ENCODE measurements around the gene FRY. TPM values are rescaled to one million over a fixed set of nuclear protein-coding genes. Genes with fewer than 3 reads are reported as not detected.
A peak's percentile ranks its signal among the peaks of the same experiment; 100 is the strongest.

FRY gene
- total RNA-seq, 2 donors from 2014 or later, result 32.0 to 45.4 TPM

DNA sequence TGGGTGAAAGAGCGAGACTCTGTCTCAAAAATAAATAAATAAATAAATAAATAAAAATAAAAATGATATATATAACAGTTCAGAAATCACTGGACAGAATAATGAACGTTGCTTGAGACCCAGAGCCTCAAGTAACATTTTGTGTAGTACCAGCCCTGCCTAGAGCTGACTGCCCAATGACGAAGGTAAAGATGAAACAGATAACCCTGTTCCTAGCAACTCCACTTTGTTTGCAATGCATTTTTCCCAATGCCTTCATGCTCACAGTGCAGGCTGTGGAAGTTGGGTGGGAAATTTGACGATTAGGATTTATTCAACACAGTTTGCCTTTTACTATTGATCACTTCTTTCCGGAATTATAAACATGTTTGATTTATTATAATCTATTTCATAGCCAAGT lies 22.2 kb upstream of the FRY start:
- no peaks in the 10 kb centered on the region for H3K27me3 ChIP-seq
- H3K9me3 ChIP-seq, result no peaks in the 10 kb centered on the region
- intact Hi-C loops (cut with DNase I), result no loop called here
- H3K36me3 ChIP-seq (replicated peaks in 1 of 2; ENCODE audit: insufficient read depth in 1 of 2, low read depth in 2 of 2), result no peaks in the 10 kb centered on the region
- TF ChIP-seq, protein P1, sequence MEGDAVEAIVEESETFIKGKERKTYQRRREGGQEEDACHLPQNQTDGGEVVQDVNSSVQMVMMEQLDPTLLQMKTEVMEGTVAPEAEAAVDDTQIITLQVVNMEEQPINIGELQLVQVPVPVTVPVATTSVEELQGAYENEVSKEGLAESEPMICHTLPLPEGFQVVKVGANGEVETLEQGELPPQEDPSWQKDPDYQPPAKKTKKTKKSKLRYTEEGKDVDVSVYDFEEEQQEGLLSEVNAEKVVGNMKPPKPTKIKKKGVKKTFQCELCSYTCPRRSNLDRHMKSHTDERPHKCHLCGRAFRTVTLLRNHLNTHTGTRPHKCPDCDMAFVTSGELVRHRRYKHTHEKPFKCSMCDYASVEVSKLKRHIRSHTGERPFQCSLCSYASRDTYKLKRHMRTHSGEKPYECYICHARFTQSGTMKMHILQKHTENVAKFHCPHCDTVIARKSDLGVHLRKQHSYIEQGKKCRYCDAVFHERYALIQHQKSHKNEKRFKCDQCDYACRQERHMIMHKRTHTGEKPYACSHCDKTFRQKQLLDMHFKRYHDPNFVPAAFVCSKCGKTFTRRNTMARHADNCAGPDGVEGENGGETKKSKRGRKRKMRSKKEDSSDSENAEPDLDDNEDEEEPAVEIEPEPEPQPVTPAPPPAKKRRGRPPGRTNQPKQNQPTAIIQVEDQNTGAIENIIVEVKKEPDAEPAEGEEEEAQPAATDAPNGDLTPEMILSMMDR (IDR thresholded peaks at IDR 0.05), result no peak
- TF ChIP-seq POLR2A (IDR thresholded peaks at IDR 0.05), result no peak
- peaks cover 10% of the 10 kb centered on the region for H3K4me1 ChIP-seq
- DNase-seq (peak in 1 of 4 donors; percentile 35), ATAC-seq (peak; percentile 87)
- WGBS, 2 donors, result 41 to 59% methylated on average over 5 of the region's 5 CpGs
- H3K4me3 ChIP-seq, result no peak overlapping the region
- no peak overlapping the region for H3K27ac ChIP-seq

DNA sequence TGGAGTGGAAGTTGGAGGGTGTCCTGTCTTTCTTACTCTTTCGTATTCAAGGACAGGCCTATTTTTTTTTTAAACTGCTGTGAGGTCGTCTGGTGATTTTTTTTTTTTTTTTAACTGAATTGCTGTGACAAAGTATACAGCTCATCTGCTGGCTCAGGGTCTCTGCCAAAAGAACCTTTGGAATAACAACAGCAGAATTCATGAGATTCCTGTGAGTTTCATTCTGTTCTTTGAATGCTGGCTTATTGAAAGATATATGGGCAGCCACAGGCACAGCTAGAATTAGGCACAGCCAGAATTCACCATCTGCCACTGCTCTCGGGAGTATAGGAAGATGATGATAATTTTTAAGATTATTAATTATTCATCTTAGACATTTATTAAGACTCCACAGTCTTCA lies 21.4 kb upstream of the FRY start:
- Histone ChIP-seq H3K9me3 (no peaks in the 10 kb centered on the region), H3K4me1 (peaks cover 10% of the 10 kb centered on the region), H3K36me3 (replicated peaks in 1 of 2; ENCODE audit: insufficient read depth in 1 of 2, low read depth in 2 of 2) (no peaks in the 10 kb centered on the region), H3K27ac (no peak overlapping the region), H3K27me3 (no peaks in the 10 kb centered on the region), H3K4me3 (no peak overlapping the region)
- intact Hi-C loops (cut with DNase I), result no loop called here
- no peak for DNase-seq
- TF ChIP-seq POLR2A (IDR thresholded peaks at IDR 0.05), result no peak
- TF ChIP-seq, protein P1 (IDR thresholded peaks at IDR 0.05), result no peak
- no peak for ATAC-seq
- WGBS, 2 donors, result 32 to 50% methylated on average over 3 of the region's 3 CpGs

DNA sequence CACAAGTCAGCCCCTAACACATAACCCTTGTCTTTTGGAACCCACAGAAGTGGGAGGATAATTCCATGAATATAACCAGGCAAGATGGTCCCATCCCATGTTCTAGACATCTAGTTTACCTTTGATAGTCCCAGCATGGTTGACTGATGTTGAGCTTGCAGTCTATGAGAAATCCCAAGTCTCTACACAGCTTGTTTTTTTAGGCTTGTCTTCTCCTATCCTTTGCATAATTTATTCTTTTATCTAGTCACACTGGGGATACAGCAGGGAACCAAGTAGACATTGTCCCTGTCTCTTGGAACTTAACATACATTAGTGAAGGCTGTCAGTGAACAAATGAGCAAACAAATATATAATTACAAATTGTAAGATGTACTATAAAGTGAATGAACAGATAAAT lies 19.6 kb upstream of the FRY start:
- ATAC-seq (no peak), DNase-seq (no peak)
- H3K4me3 ChIP-seq, result no peak overlapping the region
- H3K4me1 ChIP-seq, result peaks cover 10% of the 10 kb centered on the region
- no peaks in the 10 kb centered on the region for H3K36me3 ChIP-seq (replicated peaks in 1 of 2; ENCODE audit: insufficient read depth in 1 of 2, low read depth in 2 of 2)
- TF ChIP-seq, protein P1 (IDR thresholded peaks at IDR 0.05), result no peak
- TF ChIP-seq POLR2A (IDR thresholded peaks at IDR 0.05), result no peak
- no peak overlapping the region for H3K27ac ChIP-seq
- H3K9me3 ChIP-seq, result no peaks in the 10 kb centered on the region
- intact Hi-C loops (cut with DNase I), result no loop called here
- no peaks in the 10 kb centered on the region for H3K27me3 ChIP-seq

DNA sequence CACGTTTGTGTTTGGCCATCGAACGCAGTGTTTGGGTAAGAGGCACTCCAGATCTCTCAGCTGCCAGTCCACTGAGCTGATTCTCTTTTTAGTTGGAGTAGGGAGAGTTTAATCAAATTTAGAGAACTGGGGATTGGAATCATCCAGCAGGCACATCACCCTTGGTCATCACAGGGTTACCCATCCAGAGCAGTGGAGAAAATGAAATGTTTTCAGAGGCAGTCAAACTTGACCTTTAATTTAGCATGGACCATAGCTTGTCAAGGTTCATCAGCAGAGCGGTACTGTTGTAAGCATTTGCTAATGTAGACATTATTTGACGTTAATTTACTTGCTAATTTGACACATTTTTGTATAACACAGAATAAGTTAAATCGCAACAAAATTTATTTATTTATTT lies 18.4 kb upstream of the FRY start:
- TF ChIP-seq, protein P1 (IDR thresholded peaks at IDR 0.05), result no peak
- TF ChIP-seq POLR2A (IDR thresholded peaks at IDR 0.05), result no peak
- Histone ChIP-seq H3K27ac (no peak overlapping the region), H3K4me1 (peaks cover 10% of the 10 kb centered on the region), H3K4me3 (no peak overlapping the region), H3K9me3 (no peaks in the 10 kb centered on the region), H3K27me3 (no peaks in the 10 kb centered on the region), H3K36me3 (replicated peaks in 1 of 2; ENCODE audit: insufficient read depth in 1 of 2, low read depth in 2 of 2) (no peaks in the 10 kb centered on the region)
- ATAC-seq, result no peak
- WGBS, 2 donors, result 93 to 95% methylated on average over 6 of the region's 6 CpGs
- intact Hi-C loops (cut with DNase I), result no loop called here
- no peak for DNase-seq

DNA sequence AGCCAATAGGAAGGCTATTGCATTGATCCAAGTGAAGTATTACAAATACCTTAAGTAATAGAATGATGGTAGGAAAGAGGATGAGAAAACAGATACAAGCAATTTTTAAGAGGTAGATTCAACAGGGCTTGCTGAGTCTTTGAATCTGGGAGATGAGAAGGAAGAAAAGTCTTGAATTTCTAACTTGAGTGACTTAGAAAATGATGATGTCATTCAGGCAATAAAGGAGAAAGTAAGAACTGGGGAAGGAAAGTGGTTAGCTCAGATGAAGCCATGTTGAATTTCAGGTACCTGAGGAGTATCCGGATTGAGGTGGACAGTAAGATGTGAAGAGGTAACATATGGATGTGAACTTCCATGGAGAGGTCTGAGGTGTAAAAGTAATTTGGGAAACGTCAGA lies 15.5 kb upstream of the FRY start:
- no peak overlapping the region for H3K27ac ChIP-seq
- H3K4me1 ChIP-seq, result no peaks in the 10 kb centered on the region
- TF ChIP-seq, protein P1 (IDR thresholded peaks at IDR 0.05), result no peak
- TF ChIP-seq POLR2A (IDR thresholded peaks at IDR 0.05), result no peak
- 94 to 98% methylated on average over 2 of the region's 2 CpGs for WGBS, 2 donors
- no peaks in the 10 kb centered on the region for H3K9me3 ChIP-seq
- no peak overlapping the region for H3K4me3 ChIP-seq
- ATAC-seq (no peak), DNase-seq (no peak)
- intact Hi-C loops (cut with DNase I), result no loop called here
- H3K36me3 ChIP-seq (replicated peaks in 1 of 2; ENCODE audit: insufficient read depth in 1 of 2, low read depth in 2 of 2), result no peaks in the 10 kb centered on the region
- no peaks in the 10 kb centered on the region for H3K27me3 ChIP-seq
